Measurements from ENCODE around the gene RPN1. TPM values are rescaled to one million over a fixed set of nuclear protein-coding genes. Genes with fewer than 3 reads are reported as not detected.
"Not testable (repeated sequence)": the region's sequence is repeated elsewhere in the genome, so short reads cannot be mapped to it uniquely, and the experiment has no call there.

RPN1 gene
- total RNA-seq, 1 donor from 2014 or later, result 120 TPM

DNA sequence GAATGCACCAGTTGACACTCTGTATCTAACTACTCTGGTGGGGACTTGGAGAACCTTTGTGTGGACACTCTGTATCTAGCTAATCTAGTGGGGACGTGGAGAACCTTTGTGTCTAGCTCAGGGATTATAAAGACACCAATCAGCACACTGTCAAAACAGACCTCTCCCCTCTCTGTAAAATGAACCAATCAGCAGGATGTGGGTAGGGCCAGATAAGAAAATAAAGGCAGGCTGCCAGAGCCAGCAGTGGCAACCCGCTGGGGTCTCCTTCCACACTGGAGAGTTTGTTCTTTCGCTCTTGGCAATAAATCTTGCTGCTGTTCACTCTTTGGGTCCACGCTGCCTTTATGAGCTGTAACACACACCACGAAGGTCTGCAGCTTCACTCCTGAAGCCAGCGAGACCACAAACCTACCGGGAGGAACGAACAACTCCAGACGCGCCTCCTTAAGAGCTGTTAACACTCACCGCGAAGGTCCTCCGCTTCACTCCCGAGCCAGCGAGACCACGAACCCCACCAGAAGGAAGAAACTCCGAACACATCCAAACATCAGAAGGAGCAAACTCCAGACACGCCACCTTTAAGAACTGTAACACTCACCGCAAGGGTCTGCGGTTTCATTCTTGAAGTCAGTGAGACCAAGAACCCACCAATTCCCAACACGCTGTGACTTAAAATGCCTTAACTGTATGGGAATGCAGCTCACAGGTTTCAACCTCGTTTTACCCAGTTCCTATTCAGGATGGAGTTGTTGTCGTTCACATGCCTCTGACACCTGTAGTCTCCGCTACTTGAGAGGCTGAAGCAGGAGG is 3.6 kb upstream of the RPN1 start:
- DNase-seq (ENCODE audit: low spot score); intact Hi-C loops (cut with DNase I): not testable (repeated sequence)

DNA sequence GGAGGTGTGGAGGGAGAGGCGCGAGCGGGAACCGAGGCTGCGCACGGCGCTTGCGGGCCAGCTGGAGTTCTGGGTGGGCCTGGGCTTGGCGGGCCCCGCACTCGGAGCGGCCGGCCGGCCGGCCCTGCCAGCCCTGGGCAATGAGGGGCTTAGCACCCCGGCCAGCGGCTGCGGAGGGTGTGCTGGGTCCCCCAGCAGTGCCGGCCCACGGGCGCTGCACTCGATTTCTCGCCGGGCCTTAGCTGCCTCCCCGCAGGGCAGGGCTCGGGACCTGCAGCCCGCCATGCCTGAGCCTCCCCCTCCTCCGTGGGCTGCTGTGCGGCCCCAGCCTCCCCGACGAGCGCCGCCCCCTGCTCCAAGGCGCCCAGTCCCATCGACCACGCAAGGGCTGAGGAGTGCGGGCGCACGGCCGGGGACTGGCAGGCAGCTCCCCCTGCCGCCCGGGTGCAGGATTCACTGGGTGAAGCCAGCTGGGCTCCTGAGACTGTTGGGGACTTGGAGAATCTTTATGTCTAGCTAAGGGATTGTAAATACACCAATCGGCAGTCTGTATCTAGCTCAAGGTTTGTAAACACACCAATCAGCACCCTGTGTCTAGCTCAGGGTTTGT is 2.9 kb upstream of the RPN1 start:
- DNase-seq (ENCODE audit: low spot score); intact Hi-C loops (cut with DNase I): not testable (repeated sequence)

More for the DNA sequence above, 3.6 kb upstream of the RPN1 start:
- ATAC-seq, result not testable (repeated sequence)

DNA sequence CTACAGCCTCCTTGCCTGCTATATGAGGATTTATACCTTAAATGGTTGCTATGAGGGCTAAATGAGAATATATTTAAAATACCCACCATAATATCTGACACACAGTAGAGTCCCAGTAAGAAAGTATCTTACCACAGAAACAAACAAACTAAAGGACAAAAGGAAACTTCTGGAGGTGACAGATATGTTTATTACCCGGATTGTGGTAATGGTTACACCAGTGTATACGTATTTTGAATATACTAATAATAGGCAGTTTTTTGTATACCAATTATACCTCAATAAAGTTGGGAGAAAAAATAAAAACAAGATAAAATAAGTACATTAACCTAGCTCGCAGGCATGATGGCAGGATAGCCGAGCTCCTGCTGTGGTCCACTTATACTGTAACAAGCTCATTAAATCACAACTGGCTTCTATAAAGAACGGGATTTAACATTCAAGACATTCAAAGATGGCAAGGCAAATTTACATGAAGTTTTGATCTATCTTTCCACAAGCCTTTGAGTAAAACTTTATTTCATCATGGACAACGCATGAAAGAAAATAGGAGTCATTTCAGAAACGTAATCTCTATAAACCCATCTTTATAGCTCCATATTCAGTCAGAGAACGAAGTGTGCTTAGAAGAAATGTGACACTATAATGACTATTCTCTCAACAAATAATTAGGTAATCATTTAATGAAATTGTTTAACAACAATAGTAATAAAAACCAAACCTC is 1.5 kb downstream of the RPN1 start:
- intact Hi-C loops (cut with DNase I), result no loop called here
- ATAC-seq, result no peak
- no peak for DNase-seq (ENCODE audit: low spot score)

More for the DNA sequence above, 2.9 kb upstream of the RPN1 start:
- ATAC-seq, result not testable (repeated sequence)

DNA sequence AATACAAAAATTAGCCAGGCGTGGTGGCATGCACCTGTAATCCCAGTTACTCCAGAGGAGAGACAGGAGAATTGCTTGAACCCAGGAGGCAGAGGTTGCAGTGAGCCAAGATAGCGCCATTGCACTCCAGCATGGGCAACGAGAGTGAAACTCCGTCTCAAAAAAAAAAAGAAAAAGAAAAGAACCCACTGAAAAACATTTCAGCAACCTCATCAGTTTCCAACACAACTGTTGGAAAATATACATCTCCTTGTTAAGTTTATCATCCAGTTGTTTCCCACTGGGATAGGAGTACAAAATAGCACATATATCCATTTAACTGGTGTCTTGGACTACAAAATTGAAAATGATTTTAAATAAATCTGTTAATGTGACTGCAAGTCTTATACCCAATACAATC is 2.2 kb downstream of the RPN1 start:
- DNase-seq (ENCODE audit: low spot score), result no peak
- ATAC-seq, result no peak
- intact Hi-C loops (cut with DNase I), result no loop called here

DNA sequence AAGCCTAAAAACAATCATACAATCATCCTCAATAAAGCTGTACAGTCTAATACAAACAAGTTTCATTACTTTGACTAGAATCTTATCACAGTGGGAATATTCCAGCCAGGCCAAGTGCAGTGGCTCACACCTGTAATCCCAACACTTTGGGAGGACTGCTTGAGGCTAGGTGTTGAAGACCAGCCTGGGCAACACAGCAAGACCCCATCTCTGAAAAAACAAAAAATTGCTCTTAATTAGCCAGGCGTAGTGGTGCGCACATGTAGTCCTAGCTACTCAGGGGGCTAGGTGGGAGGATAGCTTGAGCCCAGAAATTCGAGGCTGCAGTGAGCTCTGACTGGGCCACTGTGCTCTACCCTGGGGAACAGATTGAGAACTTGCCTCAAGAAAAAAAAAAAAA is 3.3 kb downstream of the RPN1 start:
- no peak for DNase-seq (ENCODE audit: low spot score)
- intact Hi-C loops (cut with DNase I), result no loop called here
- no peak for ATAC-seq

DNA sequence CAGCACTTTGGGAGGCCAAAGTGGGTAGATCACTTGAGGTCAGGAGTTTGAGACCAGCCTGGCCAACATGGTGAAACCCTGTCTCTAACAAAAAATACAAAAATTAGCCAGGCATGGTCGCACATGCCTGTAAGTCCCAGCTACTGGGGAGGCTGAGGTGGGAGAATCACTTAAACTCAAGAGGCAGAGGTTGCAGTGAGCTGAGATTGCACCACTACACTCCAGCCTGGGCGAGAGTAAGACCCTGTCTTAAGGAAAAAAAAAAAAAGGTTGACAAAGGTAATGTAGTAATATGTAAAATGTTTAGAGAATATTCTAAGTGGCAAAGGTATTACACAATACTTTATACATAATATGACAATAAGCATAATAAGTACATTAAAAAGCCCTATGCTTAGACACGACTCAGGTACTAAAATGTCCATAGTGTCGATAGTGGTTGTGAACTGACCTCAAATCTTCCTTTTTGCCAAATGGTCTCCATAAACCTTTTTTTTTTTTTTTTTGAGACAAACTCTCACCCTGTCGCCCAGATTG is 16.5 kb downstream of the RPN1 start:
- DNase-seq (ENCODE audit: low spot score) (no peak), ATAC-seq (no peak)
- intact Hi-C loops (cut with DNase I), result no loop called here

DNA sequence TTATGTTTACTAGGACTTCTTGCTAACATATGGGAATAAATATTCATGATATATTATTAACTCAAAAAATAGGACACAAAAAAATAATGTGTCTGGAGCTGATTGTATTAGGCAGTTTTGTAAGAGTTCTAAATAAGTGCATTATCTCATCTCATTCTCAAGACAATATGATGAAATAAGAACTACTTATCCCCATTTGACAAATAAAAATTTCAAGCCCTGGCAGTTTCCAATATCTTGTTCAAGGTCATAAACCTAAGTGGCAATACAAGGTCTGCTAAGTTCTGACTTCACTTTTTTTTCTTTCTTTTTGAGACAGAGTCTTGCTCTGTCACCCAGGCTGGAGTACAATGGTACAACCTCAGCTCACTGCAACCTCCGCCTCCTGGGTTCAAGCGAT is 18.3 kb downstream of the RPN1 start:
- intact Hi-C loops (cut with DNase I), result no loop called here
- ATAC-seq (no peak), DNase-seq (ENCODE audit: low spot score) (no peak)

DNA sequence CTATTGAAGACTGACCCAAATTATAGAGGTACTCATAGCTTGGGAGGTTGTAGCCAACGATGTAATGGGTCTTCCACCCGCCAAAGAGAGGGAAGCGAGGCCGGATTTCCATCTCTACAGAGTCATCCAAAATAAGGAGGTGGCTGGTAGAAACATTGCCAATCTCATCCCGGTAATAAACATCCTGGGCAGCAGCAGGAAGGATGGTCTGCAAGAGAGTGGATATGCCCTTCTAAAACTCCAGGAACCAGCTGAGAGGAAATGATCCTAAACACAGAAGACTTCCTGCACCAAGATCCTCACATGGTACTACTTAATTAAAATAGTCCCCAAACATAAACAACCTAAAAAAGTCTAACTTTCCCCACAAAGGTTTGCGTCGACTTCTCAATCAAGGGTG is 20.7 kb downstream of the RPN1 start:
- no peak for DNase-seq (ENCODE audit: low spot score)
- intact Hi-C loops (cut with DNase I), result no loop called here
- no peak for ATAC-seq

DNA sequence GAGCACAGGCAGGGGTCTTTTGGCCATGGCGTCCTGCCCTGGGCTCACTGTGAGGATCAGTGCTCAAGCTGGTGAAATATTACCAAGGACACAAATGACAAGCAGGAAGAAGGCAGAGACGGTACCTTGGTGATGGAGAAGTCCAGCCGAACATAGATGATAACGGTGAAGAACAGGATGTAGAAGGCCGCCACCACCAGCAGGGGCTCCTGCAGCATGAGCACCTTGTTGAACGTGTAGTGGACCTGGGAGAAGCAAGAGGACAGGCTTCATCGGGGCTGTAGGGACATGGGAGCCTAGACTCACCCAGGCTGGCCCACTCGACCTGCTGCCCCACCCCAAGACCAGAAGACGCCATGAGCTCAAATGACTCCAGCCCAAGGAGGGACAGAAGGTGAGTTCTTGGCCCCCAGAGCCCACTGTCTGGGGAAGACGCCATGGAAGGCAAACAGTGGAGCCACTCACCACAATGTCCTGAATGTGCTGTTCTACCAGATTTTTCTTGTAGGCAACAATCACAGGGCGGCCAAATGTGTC is 25.1 kb downstream of the RPN1 start:
- no peak for ATAC-seq
- intact Hi-C loops (cut with DNase I), result no loop called here

DNA sequence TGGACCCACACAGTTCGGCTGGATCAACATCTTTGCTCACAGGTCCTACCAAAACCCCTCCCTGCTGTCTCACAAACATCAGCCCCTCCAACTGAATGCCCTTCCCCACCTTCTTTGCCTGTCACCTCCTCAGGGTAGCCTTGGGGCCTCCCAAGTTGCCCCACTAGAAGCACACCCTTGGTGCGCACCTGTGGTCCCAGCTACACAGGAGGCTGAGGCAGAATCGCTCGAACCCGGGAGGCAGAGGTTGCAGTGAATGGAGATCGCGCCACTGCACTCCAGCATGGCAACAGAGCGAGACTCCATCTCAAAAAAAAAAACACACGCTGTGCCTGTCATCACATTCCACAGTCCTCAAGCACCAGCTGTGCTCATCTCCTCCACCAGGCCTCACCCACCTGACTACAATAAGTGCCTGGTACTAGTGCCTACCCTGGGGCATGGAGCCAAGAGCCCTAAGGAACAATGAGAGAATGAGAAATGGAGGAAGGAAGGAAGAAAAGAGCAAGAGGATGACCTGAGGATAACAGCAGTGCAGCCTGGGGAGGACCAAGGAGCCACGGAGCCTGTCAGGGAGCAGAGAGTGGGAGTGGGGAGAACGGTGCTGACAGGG is 26.0 kb downstream of the RPN1 start:
- DNase-seq (ENCODE audit: low spot score) (no peak), ATAC-seq (no peak)
- intact Hi-C loops (cut with DNase I), result no loop called here

More for the DNA sequence above, 25.1 kb downstream of the RPN1 start:
- DNase-seq (ENCODE audit: low spot score), result no peak

DNA sequence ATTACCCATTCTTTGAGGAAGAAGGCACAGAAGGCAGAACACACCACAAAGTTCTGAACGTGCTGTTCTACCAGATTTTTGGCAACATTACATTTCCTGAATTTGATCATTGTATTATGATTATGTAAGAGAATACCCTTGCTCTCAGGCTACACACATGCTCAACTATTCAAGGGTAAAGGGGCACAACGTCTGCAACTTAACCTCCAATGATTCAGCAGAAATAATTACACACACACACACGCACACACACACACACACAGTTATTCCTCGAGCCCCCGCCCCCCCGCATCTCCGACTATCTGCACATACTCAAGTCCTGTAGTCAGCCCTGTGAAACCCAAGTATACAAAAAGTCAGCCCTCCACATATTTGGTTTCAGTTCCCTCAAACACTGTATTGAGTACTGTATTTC is 26.8 kb downstream of the RPN1 start:
- intact Hi-C loops (cut with DNase I), result no loop called here
- ATAC-seq, result peak; percentile 41
- no peak for DNase-seq (ENCODE audit: low spot score)

DNA sequence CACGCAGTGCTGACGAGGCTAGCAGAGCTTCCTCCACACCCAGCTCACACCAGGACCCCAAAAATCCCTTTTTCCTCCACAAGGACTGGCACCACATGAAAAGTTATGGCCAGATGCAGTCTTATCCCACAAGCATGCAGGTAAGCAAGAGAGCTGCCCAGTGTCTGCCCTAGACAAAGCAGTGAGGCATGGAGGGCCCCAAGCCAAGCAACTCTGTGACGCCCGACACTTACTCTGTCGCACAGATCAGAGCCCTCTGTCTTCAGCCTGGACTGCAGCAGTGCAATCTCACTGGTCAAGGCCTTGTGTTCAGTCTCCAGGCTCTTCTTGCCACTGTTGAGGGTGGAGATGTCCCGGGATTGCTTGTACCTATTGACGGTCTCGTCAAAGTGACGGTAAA is 28.7 kb downstream of the RPN1 start:
- ATAC-seq (no peak), DNase-seq (ENCODE audit: low spot score) (no peak)
- intact Hi-C loops (cut with DNase I), result no loop called here

DNA sequence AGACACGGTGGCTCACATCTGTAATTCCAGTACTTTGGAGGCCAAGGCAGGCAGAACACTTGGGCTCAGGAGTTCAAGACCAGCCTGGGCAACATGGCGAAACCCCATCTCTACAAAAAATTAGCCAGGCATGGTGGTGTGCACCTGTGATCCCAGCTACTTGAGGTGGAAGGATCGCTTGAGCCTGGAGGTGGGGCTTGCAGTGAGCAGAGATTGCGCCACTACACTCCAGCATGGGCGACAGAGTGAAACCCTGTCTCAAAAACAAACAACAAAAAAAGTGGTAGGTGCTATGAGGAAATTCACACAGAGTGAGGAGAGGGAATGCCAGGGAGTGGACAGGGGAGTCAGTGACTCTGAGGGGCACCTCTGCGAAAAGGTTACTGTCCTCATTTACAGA is 29.4 kb downstream of the RPN1 start:
- DNase-seq (ENCODE audit: low spot score) (no peak), ATAC-seq (no peak)
- intact Hi-C loops (cut with DNase I), result no loop called here

DNA sequence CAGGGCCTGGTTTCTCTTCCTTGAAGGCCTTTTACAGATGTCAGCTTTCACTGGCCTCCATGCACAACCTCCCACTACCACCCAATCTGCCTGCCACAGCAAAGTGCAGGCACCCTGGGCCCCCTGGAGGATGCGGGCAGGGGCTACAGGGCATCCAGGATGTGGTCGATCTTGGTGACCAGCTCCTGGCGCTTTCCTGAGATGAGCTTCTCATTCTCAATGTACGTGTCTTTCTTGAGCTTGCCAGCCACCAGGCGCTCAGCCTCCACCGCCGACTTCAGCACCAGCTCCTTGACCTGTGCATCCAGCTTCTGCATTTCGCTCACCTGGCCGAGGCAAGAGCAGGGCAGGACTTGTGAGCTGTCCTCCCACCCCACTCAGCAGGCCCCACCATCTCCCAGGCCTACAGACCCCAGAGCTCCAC is 30.3 kb downstream of the RPN1 start:
- ATAC-seq, result no peak

DNA sequence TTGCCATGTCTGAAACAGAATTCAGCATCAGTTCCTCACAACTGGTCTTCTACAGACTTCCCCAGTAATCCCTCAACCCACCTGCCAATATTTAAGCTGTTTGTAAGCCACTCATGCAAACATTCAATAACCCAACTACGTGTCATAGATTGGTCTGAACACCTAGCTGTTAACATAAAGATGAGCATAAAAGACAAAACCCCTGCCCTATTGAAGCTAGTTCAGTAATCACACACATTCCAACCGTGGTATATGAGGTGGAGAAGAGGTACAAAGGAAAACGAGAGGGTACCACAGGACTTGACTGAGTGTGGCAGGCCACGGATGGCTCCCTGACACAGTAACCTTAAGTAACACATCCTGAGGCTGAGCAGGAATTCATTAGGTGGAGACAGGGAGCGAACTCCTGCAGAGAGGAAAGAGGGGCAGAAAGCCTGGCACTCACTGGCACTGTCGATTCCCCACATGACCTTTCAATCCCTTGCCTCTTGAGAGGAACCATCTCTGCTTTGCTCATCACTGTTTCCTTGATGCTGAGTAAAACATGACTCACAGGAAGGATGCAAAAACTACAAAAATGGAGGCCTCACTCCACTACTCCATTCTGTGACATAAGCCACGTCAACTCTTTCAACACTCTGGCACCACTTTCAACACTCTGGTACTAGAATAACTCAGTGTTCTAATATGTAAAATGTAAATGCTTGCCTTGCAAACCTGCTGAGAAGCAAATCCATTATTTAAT is 31.3 kb downstream of the RPN1 start:
- ATAC-seq, result no peak
- no peak for DNase-seq (ENCODE audit: low spot score)
- intact Hi-C loops (cut with DNase I), result loop anchor here (10.0 kb wide), 1 partner anchor 165 kb away; no protein-coding TSS in a partner anchor

More for the DNA sequence above, 30.3 kb downstream of the RPN1 start:
- intact Hi-C loops (cut with DNase I), result no loop called here
- no peak for DNase-seq (ENCODE audit: low spot score)

DNA sequence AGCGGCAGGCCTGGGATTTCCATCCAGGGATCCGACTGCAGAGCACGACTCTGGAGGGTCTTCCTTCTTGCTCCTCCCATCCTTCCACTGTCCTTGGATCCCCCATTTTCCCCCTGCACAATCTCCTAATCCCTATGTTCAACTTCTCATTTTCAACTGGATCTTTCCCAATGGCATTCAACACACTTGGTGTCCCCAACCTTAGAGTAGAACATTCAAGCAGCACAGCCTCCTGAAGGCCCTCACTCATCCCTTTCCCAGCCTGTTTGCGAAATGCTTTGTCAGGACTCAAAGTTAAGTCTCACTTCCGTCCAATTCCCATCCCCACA is 32.3 kb downstream of the RPN1 start:
- DNase-seq (ENCODE audit: low spot score) (no peak), ATAC-seq (no peak)
- intact Hi-C loops (cut with DNase I), result loop anchor here (10.0 kb wide), 1 partner anchor 166 kb away; no protein-coding TSS in a partner anchor

DNA sequence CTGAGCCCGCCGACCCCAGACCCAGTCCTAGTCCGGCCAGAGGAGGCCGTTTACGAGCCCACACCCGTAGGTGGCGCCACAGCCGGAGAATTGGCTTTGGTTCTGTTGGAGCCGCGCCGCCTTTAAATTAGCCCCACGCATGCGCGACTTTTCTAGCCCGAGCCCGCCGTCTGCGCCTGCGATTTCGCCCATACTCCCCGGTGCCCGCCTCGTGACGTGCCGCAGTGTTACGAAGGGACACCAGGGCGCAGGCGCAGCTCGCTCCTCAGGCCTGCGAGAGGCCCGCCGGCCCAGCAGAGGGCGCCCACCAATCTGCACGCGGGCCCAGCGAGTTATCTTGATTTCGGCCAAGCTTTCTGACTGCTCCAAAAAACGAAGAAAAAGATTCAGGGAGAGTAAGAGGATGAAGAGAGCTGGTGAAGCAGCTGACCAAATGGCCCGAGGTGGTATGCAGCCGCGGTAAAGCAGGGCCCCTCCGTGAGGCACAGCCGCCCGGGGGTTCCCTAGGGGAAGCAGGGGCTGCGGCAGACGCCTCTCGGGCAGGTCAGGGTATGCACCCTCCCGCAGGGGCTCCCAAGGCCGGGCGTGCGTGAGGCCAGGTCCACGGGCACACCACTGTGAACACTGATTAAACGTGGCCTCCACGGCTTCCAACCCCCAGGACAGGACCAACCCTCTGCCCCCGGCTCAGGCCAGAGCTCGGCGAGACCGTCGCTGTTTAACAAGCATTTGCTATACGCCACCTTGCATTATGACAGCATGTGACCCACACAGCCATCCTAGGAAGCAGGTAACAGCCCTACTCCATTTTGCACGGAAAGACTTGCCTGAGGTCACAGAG is 32.8 kb downstream of the RPN1 start:
- intact Hi-C loops (cut with DNase I), result loop anchor here (10.0 kb wide), 1 partner anchor 167 kb away; no protein-coding TSS in a partner anchor
- DNase-seq (ENCODE audit: low spot score) (peak; percentile 99), ATAC-seq (peak; percentile 99)

DNA sequence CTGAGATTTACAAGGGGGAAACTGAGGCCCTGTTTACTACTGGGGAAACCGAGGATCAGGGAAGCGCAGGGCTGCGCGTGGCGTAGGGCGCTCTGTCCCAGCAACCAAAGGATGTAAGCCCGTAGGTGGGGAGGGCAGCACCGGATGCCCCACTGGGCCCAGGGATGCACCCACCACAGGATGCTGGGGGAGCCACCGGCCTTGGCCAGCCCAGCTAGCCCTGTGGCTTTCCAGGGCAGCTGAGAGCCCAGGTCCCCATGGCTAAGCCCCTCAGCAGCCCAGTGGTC is 33.4 kb downstream of the RPN1 start:
- DNase-seq (ENCODE audit: low spot score) (no peak), ATAC-seq (no peak)
- intact Hi-C loops (cut with DNase I), result loop anchor here (10.0 kb wide), 1 partner anchor 168 kb away; no protein-coding TSS in a partner anchor

Data from sciatic nerve (tissue), 2 donors.